ENCODE results near the gene TOP2A.
A peak's percentile ranks its signal among the peaks of the same experiment; 100 is the strongest.

Gene TOP2A

DNA sequence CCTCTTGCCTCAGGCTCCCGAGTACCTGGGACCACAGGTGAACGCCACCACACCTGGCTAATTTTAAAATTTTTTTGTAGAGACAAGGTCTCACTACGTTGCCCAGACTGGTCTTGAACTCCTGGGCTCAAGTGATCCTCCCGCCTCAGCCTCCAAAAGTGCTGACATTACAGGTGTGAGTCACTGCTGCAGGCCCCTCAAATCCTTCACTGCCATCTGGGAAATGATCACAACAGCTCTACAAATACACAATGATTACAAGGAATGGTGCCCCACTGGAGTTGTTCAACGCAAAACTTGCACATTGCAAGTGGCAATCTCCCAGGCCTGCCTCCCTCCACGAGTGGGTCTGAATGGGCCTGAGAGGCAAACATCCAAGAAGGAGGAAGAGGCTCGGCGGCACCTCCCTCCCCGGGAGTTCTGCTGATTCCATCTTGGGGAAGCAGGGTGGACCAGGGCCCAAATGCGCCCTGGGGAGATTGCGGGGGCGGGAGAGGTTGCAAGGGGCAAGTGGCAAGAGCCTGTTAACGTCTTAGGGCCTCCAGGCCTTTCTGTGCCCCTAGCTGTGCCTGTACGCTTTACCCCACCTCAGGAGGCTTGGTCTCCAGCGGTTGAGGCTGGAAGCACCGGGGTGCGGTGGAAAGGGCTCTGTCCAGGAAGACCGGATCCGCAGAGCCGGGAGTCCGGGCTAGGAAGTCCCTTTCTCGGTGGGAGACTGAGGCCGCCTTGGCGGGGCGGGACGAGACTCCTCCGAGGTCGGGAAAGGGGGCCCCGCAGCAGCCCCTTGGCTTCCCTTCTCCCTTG is 24.9 kb upstream of the TOP2A start:
- CTCF ChIA-PET, result interaction anchor here (0.6 to 16.5 kb wide), 10 partner anchors 8 to 117 kb away, joined by 3 to 113 read pairs (median 4); no protein-coding TSS in a partner anchor
- TF ChIP-seq, protein P1, sequence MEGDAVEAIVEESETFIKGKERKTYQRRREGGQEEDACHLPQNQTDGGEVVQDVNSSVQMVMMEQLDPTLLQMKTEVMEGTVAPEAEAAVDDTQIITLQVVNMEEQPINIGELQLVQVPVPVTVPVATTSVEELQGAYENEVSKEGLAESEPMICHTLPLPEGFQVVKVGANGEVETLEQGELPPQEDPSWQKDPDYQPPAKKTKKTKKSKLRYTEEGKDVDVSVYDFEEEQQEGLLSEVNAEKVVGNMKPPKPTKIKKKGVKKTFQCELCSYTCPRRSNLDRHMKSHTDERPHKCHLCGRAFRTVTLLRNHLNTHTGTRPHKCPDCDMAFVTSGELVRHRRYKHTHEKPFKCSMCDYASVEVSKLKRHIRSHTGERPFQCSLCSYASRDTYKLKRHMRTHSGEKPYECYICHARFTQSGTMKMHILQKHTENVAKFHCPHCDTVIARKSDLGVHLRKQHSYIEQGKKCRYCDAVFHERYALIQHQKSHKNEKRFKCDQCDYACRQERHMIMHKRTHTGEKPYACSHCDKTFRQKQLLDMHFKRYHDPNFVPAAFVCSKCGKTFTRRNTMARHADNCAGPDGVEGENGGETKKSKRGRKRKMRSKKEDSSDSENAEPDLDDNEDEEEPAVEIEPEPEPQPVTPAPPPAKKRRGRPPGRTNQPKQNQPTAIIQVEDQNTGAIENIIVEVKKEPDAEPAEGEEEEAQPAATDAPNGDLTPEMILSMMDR (IDR thresholded peaks at IDR 0.05; ENCODE audit: control extremely low read depth, extremely low read depth, low read depth, missing control alignments), result no peak

DNA sequence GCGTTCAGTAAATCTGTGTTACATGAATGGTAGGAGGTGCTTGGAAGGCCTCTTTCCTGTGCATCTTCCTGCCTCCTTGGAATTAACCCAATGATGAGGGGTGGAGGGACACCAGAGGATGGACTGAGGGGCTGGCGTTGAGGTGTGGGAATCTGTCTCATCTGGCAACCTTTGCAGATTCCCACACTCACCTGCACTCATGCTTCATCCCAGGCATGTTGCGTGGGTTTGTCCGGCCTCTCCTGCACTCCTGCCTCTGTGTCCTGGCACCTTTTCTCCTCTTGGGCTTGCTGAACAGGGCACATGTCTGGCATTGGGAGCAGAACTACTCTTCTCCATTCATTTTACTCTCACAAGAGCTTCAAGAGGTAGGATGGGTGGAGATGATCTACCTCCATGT is 22.5 kb upstream of the TOP2A start:
- no peak for DNase-seq (ENCODE audit: extremely low spot score)
- TF ChIP-seq, protein P1 (IDR thresholded peaks at IDR 0.05; ENCODE audit: control extremely low read depth, extremely low read depth, low read depth, missing control alignments), result no peak
- CTCF ChIA-PET, result interaction anchor here (0.7 to 16.5 kb wide), 13 partner anchors 8 to 185 kb away, joined by 3 to 113 read pairs (median 3); partner anchors contain the start of gene TOP2A
- POLR2A ChIA-PET, result no interaction called here

More for the DNA sequence above, 24.9 kb upstream of the TOP2A start:
- POLR2A ChIA-PET, result no interaction called here
- DNase-seq (ENCODE audit: extremely low spot score), result no peak

DNA sequence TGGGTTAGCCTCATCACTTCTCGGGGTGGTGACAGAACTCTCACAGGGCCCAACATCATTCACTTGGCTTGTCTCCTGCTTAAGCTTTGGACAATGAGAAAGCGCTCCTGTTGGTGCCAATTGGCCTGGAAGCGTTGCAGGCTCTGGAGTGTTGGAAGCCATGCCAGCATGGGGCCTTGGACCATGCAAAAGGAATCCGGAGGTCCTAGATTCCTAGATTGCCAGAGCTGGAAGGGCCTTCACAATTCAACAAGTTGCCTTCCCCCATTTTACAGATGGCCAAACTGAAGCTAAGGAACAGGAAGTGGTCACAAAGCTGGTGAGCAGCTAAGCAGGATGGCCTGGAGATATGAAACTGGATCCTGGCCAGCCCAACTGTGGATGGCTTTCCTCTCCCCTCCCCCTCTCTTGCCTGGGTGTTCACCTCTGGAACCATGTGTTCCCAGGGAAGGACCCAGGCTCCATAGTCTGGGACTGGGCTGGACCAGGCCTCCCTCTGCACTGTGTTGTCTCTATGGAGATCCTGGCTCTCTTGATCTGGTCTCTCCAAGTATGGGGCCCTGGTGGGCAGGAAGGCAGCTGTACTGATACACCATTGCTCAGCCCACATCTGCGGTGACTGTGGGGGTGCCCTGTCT is 19.5 kb upstream of the TOP2A start:
- POLR2A ChIA-PET, result no interaction called here
- CTCF ChIA-PET, result interaction anchor here (1.0 to 16.5 kb wide), 6 partner anchors 13 to 123 kb away, joined by 3 to 113 read pairs (median 6); partner anchors contain the start of gene TOP2A
- DNase-seq (ENCODE audit: extremely low spot score), result no peak
- TF ChIP-seq, protein P1 (IDR thresholded peaks at IDR 0.05; ENCODE audit: control extremely low read depth, extremely low read depth, low read depth, missing control alignments), result no peak

DNA sequence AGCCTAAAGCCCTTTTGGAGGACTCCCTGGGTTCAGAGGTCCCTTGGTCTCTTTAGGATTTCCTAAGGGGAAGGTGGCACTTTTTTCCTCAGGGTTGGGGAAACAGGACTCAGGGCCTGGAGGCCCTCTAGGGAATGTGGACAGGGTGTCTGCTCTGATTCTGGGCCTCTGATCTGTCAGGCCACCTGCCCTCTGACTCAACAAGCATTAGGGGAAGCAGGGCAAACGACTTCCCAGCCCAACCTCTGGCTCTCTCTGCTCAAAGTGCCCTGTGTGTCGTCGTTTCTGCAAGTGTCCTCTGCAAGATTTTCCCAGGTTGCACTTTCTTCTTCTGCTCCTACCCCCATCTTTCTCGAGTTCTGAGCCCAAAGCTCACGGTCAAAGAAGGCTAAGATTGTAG is 18.9 kb upstream of the TOP2A start:
- DNase-seq (ENCODE audit: extremely low spot score), result no peak
- ChIA-PET CTCF (interaction anchor here (1.0 to 16.5 kb wide), 6 partner anchors 12 to 124 kb away, joined by 3 to 113 read pairs (median 6); partner anchors contain the start of gene TOP2A), POLR2A (no interaction called here)
- TF ChIP-seq, protein P1 (IDR thresholded peaks at IDR 0.05; ENCODE audit: control extremely low read depth, extremely low read depth, low read depth, missing control alignments), result no peak

DNA sequence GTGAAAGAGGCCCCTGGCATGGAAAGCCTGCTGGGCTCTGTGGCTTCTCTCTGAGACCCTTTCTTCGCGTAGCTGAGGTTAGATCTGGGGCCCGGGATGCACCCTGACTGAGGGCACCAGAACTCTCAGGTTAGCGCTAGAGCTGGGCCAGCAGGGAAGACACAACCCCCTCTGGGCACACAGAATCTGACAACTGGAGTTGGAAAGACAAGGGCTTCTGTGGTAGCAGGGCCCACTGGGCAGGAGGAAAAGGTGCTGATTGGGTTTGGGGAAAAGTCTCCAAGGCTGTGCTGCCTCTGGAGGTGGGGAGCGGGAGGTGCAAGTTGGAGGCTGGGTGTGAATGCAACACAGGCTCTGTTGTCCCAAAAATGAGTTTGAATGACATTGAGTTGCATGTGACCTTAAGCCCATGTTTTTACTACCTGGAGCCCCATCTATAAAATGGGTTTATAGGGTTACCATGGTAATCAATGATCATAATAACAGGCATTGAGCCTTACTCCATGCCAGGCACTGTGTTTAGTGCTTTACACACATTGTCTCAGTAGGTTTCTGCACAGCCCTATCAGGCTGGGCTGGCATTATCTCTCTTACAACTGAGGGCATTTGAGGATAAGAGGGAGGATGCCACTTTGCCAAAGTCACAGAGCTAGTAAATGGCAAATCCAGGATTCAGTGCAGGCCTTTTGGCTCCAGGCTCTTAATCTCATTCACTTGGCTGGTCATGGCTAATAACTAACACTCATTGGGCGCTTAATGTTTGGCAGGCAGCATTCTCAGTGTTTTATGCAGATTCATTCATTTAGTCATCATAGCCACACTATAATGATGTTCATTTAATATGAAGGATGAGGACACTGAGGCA is 16.1 kb upstream of the TOP2A start:
- TF ChIP-seq, protein P1 (IDR thresholded peaks at IDR 0.05; ENCODE audit: control extremely low read depth, extremely low read depth, low read depth, missing control alignments), result peak; percentile 13
- ChIA-PET CTCF (interaction anchor here (1.0 to 2.1 kb wide), 7 partner anchors 9 to 127 kb away, joined by 3 to 9 read pairs (median 3); partner anchors contain the start of gene IGFBP4), POLR2A (no interaction called here)
- DNase-seq (ENCODE audit: extremely low spot score), result no peak
